Measurements from ENCODE around the gene CD70.
"Not testable (repeated sequence)": the region's sequence is repeated elsewhere in the genome, so short reads cannot be mapped to it uniquely, and the experiment has no call there.

The CD70 gene

DNA sequence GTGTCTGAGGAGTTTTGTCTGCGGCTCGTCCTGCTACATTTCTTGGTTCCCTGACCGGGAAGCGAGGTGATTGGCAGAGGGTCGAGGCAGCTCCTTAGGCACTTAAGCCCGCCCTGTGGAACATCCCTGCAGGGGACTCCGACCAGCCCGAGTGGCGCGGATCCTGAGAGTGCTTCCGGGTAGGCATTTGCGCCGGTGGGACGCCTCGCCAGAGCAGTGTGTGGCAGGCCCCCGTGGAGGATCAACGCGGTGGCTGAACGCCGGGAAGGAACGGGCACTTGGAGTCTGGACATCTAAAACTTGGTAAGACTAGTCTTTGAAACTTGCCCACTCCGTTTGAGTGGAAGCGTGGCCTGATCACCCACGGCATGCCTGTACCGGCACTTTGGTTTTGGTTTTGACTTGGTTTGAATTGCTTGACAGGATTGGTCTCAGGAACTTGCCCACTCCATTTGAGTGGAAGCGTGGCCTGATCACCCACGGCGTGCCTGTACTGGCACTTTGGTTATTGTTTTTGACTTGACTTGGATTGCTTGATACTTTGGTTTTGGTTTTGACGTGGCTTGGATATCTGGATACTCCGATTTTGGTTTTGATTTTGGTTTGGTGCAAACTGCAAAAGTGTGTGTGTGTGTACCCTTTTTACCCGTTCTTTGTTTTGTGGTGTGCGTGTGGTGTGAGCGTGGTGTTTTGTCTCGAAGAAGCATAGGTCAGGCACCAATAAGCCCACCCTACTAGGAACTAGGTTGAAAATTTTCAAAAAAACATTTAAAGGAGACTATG lies 6.7 kb upstream of the CD70 start:
- not testable (repeated sequence) for DNase-seq (ENCODE audit: low read depth)

DNA sequence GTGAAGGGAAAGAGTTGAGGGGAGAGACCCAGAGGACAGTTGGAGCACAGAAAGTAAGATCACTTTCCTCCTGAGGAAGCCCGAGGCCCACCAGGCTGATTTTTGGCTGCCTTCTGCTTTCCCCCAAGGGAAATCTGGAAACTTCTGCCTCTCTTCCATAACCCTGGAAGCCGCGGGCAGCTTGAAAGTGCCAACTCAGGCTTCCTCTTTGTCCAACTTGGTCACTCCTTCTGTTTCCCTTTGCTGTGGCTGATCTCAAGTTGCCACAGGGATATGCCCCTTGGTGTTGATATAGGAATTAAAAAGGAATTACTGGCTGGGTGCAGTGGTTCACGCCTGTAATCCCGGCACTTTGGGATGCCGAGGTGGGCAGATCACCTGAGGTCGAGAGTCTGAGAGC lies 5.7 kb upstream of the CD70 start:
- no peak for DNase-seq (ENCODE audit: low read depth)

DNA sequence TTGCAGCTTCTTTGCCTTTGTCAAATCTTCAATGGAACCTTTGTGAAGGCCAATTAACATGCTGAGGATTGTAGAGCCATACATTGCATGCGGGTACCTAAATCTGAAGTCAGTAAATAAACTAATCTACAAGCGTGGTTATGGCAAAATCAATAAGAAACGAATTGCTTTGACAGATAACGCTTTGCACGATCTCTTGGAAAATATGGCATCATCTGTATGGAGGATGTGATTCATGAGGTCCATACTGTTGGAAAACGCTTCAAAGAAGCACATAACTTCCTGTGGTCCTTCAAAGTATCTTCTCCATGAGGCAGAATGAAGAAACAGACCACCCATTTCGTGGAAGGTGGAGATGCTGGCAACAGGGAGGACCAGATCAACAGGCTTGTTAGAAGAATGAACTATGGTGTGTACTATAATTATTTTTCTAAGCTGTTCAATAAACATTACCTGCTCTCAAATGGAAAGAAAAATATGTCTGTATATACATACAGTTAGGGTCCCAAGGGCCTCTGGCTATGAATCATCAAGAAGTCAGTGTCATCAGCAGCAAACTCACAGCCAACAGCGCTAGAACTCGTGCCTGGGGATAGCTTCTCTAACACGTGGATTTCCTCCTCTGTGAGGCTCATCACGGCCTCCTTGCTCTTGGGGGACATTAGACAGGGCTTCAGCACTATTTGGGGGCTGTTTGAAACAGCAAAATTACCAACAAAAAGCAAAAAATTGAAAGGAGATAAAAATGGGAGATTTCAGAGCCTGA lies 2.9 kb upstream of the CD70 start:
- DNase-seq (ENCODE audit: low read depth): no peak

DNA sequence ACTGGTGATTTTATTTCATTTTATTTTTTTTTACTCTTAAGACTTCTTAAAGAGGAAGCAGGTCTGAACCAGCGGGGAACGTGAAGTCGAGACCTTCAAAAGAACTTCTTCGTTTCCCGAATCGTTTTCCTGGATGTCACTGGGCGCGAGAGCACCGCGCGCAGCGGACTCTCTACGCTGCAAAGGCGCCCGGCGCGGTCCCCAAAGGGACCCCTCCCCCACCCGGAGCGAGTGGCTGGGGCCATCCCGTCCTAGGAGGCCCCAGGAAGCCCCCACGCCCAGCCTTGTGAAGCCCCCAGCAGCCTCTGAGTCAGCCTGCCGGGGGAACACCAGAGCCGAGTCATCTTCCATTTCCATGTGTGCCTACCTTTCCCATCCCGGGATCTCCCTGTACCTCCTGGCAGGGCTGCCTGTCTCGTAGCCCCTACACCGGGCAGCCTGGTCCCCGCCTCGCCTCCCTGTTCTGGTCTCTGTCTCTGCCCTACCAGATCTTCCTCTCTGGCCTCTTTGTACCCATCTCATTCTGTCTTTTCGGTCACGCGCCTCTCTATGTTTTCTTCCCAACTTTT lies 608 bp downstream of the CD70 start:
- DNase-seq (ENCODE audit: low read depth): no peak

DNA sequence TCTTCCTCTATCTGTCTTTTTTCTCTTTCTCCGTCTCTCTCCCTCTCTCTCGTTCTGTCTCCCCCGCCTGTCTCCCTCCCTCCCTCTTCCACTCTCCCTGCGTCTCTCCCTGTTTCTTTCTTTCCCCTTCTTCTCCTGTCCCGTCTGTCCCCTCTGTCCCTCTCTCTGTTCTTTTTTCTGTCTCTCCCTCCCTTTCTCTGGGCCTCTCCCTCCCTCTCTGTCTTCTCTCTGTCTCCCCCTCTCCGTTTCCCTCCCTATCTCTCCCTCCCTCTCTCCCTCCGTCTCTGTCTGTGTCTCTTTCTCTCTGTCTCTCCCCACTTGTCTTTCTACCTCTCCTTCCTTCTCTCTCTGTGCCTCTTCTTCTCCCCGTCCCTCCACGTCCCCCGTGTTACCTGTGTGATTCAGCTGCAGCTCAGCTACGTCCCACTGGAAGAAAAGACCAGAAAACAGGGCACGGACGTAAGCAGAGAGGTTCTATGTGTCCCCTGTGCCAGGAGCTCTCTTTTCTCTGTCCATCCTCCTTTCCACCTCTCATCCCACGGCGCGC lies 1.2 kb downstream of the CD70 start:
- DNase-seq (ENCODE audit: low read depth): no peak

DNA sequence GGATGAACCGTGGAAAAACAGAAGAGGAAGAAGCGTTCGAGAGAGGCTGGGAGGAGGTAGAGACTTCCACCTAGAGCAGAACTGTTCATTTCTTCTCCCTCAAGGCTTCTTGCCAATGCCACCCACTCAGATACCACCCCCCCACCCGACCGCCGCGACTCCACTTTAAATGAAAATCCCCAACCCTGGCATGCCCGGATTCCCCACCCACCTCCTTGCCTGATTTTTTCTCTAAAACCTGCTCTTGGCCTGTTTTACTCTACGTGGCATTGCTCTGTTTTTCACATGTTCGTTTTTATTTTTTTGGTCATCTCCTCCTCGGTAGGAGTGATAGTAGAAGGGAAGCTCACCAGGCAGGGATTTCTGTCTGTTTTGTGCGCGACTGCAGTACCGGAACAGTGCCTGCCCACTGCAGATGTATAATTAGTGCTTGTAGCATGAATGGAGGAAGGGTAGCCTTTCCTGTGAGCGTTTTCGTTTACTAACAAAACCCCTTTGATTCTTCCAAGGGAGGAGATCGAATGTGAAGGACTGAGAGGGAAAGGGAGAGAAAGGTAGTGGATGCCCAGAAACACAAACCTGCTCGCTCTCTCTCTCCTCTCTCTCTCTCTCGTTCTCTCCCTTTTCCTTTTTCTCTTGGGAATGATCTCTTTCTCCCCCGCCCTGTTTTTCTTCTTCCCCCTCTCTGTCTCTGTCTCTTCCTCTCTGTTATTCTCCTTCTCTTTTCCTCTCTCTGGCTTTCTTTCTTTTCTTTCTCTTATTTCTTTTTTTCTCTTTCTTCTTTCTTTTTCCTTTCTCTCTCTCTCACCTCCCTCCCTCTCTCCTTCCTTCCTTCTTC lies 2.2 kb downstream of the CD70 start:
- no peak for DNase-seq (ENCODE audit: low read depth)

DNA sequence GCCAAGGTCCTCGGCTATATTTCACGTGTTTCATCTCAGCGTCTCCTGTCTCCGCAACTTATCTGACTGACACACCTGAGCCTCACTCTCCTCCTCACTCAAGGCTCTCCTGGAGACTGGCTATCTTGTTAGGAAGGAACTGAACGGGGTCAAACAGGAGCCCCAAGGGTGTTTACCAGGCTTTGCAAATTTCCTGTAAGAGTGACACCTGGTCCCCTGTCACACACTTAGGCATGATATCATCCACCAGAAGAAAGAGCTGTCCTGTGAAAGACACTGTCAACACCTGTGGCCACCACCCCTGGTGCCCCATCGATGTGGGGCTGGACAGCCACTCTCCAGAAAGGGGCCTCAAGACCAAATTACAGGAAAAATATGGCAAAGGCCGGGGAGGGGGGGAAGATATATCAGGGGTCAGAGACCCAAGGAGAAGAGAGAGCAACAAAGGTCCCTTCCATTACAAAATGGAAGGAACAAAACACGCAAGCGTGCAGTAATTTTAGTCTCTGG lies 2.9 kb downstream of the CD70 start:
- no peak for DNase-seq (ENCODE audit: low read depth)

DNA sequence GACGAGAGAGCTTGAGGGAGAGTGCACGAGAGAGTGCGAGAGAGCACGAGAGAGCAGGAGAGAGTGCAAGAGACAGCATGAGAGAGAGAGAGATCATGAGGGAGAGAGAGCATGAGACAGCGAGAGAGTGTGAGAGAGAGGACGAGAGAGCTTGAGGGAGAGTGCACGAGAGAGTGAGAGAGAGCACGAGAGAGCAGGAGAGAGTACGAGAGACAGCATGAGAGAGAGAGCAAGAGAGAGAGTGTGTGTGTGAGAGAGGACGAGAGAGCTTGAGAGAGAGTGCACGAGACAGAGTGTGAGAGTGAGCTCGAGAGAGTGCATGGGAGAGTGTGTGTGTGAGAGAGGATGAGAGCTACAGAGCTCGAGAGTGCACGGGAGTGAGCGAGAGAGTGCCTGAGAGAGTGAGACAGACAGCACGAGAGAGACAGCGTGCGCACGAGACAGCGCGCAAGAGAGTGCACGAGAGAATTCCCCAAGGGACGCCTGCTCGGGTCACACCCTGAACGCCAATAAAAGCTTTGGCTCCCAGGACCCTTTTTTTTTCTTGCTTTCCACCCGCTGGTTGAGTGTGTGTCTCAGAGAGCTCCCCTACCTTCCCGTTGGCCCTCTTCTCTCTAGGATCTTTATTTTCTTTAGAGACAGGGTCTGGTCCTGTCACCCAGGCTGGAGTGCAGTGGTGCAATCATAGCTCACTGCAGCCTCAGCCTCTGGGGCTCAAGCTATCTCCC lies 3.7 kb downstream of the CD70 start:
- no peak for DNase-seq (ENCODE audit: low read depth)

DNA sequence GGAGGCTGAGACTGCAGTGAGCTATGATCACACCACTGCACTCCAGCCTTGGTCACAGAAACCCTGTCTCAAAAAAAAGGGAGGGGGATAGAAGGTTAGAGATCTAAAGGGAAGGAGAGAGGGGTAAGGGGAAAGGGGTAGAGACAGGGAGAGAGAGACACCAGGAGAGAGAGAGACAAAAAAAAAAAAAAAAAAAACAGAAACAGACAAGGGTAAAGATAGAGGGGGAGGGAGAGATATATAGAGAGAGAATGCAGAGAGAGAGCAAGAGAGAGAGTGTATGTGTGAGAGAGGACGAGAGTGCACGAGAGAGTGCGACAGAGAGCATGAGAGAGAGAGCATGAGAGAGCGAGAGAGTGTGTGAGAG lies 4.2 kb downstream of the CD70 start:
- no peak for DNase-seq (ENCODE audit: low read depth)

DNA sequence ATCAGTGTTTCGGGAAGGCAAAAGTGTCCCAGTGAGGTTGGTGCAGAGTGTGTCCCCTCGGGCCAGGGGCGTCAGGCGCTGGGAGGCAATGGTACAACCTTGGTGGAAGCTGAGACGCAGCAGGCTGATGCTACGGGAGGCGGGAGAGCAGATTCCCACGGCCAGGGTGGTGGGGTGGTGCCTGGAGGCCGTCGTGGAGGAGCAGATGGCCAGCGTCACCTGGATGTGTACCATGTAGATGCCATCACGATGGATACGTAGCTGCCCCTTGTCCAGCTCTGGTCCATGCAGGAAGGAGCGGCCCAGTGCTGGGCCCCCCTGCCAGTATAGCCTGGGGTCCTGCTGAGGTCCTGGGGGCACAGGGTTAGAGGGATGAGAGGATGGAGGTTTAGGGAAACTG lies 4.9 kb downstream of the CD70 start:
- no peak for DNase-seq (ENCODE audit: low read depth)

DNA sequence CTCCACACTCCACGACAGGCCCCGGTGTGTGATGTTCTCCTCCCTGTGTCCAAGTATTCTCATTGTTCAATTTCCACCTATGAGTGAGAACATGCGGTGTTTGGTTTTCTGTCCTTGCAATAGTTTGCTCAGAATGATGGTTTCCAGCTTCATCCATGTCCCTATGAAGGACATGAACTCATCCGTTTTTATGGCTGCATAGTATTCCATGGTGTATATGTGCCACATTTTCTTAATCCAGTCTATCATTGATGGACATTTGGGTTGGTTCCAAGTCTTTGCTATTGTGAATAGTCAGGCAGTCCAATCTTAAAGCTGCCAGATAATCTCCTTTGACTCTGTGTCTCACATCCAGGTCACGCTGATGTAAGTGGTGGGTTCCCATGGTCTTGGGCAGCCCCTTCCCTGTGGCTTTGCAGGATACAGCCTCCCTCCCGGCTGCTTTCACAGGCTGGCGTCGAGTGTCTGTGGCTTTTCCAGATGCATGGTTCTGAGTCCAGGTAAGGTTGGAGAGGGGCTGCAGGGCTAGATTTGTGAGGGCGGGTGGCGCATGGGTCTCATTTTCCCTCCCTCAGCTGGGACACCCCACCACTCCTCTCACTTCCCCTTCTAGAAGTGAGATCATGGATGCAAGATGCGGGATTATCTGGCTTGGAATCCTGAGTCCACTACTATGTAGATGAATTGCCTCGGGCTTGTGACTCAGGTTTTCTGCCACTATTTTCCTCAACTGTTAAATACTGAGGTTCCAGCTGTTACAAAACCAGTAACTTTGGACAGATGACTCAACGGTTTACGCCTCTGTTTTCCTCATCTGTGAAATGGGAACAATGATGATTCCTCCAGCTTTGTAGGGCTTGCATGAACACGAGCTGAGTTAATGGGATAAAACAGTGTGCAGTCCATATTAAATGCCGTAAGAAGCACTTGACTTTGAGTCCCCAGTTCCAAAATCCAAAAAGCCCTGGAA lies 8.2 kb downstream of the CD70 start:
- not testable (repeated sequence) for DNase-seq (ENCODE audit: low read depth)

DNA sequence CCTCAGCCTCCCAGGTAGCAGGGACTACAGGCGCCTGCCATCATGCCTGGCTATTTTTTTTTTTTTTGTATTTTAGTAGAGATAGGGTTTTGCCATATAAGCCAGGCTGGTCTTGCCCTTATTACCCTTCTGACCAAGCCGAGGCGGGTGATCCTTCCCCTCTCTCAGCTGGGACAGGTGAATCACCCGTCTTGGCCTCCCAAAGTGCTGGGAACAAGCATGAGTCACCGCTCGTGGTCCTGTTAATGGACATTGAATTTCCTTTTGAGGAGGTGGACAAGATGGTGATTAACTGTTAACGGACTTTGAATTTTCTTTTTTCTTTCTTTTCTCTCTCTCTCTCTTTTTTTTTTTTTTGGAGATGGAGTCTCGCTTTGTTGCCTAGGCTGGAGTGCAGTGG lies 10.6 kb downstream of the CD70 start:
- DNase-seq (ENCODE audit: low read depth): no peak

DNA sequence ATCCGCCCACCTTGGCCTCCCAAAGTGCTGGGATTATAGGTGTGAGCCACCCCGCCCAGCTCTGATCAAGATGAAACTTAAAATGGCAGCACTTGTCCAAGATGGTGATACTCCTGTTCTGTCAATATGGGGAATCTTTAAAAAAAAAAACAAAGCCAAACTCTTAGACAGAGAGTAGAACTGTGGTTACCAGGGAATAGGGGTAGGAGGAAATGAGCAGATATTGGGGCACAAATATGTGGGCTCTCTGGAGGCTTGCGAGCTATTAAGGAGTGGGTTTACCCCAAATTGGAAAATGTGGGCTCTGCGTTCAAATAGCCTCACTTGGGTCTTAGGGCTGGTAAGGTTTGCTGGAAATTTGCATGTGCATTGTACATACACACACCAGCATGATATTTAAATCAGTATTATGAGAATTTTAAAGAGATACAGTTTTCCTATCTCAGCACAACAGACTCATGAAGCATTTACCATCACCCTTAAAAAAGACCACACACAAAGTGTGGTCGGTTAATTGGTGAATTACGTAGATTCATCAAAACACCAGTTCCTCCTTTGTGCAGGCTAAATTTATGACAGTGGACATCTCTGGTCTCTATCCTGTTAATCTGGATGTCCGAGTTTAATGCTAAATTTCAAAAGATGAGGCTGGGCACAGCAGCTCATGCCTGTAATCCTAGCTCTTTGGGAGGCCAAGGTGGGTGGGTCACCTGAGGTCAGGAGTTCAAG lies 11.3 kb downstream of the CD70 start:
- DNase-seq (ENCODE audit: low read depth): no peak

DNA sequence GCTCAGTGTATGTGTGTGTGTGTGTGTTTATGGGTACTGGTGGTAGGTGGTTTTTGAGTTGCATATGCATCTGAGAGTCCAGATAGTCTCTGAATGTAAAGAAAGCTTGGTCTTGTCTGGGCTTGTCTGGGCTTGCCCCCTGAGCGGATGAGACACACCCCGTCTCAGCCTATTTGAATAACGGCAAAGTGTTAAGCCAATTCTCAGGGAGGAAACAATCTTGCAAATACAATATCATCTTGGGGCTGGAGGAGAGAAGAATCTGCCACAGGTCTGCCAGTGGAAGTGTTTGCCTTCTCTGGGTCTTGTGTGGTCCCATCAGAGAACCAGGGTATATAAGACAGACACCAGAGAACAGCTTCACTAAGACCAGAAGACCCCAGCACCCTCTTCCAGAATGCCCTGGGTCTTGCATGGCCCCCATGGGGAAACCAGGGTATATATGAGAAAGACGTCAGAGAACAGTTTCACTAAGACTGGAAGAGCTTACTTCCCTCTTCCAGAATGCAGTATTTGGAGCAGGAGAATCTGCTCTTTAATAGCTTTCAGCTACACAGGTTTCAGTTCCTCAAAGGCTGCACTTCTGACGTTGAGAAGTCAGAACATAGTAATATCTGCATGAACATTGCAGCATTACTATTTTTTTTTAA lies 13.3 kb downstream of the CD70 start:
- DNase-seq (ENCODE audit: low read depth): no peak

DNA sequence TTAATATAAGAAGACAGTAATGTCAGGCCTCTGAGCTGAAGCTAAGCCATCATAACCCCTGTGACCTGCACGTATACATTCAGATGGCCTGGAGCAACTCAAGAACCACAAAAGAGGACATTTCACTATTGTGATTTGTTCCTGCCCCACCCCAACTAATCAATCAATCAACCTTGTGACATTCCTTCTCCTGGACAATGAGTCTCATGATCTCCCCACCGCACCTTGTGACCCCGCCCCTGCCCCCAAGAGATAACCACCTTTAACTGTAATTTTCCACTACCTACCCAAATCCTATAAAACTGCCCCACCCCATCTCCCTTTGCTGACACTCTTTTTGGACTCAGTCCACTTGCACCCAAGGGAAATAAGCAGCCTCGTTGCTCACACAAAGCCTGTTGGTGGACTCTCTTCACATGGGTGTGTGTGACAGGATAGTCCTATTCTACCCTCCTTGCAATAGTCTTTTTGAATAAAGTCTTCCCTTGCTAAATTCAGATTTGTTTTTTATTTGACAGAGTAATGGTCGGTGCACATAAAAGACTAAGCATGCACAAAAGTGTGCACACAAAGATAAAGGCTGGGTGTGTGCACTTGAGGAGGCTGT lies 14.0 kb downstream of the CD70 start:
- no peak for DNase-seq (ENCODE audit: low read depth)

DNA sequence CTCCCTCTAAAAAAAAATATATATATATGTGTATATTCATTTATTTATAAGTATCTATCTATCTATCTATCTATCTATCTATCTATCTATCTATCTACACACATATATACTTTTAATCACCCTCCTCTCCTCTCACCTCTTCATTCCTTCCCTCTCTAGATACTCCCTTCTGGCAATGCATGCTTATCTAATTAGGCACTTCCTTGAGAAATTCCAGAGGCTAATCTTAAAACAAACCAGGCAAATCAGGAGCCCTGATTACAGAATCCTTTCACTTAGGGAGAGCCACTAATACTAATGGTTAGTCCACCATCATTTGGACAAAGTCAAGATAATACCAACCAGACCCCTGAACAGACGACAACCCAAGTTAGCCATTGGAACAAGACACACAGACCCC lies 17.6 kb downstream of the CD70 start:
- no peak for DNase-seq (ENCODE audit: low read depth)

DNA sequence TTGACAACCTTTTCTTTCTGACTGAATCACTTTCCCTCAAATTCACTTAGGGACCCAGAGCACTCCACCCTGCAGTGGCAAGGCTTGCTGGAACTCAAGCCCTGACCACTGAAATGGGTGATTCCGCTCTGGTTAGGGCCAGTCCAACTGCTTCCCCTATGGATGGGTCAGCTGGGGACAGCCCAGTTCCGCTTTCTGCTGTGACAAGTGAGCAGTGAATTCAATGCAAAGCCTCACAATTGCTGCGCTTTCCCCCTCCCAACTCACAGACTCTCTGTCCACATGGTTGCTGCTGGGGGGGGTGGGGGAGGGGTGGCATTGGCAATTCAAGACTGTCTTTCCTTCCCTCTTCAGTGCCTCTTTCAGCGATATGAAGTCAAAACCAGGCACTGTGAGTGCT lies 18.7 kb downstream of the CD70 start:
- DNase-seq (ENCODE audit: low read depth): no peak

DNA sequence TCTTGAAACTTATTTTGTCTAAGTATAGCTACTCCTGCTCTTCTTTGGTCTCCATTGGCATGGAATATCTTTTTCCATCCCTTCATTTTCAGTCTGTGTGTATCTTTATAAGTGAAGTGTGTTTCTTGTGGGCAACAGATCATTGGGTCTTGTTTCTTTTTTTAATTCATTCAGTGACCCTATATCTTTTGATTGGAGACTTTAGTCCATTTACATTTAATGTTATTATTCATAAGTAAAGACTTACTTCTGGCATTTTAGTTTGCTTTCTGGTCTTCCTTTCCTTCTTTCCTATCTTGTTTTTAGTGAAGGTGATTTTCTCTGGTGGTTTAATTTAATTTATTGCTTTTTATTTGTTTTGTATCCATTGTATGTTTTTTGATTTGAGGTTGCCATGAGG lies 19.8 kb downstream of the CD70 start:
- DNase-seq (ENCODE audit: low read depth): no peak
